SK-N-DZ (cell line): ENCODE results near the gene HDAC4.

Source experiments
- DNase-seq: peaks from one replicate; pipeline ENCODE4 v3.0.0-alpha.2; 2015; ENCODE audit warnings: low spot score

The HDAC4 gene

DNA sequence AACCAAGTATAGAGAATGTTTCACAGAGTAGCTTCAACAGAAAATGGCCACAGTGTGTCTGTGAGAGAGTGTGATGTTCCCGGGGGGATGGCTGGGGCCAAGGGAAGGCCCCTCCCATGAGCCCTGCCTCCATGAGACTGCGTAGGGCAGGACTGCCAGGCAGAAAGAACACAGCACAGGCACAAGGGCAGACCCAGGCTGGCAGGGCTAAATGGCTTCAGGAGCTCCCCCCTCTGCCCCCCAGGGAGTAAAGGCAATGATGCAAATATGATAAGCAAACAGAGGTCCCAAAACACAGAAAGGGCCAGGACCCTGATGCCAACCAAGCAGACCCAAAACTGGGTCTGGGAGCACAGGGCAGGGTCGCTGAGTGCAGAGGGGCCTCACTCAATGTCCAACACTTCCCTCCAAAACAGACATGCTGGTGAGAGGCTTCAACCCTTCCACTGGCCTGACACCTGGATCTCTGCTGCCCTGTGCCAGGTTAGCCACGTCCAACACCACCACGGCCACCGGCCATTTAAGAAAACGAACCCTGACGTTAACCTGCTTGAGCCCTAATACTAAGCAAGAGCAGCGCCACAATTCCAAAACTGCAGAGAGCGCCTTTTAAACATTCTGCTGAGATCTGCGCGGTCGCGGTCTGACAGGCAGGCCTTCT is 90.3 kb downstream of the HDAC4 start:
- no peak for DNase-seq

DNA sequence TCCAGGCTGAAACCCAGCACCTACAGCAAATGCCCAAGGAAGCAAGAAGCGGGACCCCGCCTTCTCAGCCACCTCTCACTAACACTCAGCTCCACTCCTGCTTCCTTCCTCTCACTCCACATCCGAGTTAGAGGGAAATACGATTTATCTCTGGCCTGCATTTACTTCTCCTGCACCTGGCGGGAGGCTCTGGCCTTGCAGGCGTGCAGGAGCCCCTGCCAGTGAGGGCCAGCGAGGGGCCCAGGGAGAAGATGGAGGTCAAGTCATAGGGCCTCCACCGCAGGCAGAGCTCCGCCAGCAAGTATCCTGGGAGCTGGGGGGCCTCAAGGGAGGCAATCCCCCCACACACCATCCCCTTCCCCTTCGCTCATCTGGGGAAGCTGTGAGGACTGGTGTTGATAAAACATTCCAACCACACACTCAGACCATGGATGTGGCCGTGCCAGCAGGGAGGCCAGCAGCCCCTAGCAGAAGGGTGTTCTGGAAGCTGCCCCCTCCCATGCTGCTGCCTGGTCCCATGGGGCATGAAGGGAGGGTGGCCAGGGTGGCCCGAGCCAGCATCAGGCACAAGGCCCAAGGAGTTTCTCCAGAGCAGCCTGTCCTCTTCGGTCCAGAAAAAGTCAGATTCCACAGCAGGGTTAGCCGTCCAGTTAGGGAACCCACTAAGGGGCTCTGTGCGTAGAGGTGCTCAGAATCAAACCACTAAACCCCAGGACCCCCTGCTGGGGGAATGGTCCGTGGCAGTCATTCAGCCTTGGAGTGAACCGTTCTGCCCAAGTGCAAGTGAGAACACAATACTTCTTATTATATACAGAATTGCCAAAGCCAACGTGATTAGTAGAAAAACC is 91.2 kb downstream of the HDAC4 start:
- DNase-seq: peak; percentile 82

- peak; percentile 74 for DNase-seq
Measured at GRCh38 chr2:239308661-239309397, 92.0 kb downstream of the HDAC4 start.

GRCh38 chr2:239307921-239308613 is 92.8 kb downstream of the HDAC4 start:
- DNase-seq: no peak

GRCh38 chr2:239307221-239307569 is 93.6 kb downstream of the HDAC4 start:
- DNase-seq: no peak

DNA sequence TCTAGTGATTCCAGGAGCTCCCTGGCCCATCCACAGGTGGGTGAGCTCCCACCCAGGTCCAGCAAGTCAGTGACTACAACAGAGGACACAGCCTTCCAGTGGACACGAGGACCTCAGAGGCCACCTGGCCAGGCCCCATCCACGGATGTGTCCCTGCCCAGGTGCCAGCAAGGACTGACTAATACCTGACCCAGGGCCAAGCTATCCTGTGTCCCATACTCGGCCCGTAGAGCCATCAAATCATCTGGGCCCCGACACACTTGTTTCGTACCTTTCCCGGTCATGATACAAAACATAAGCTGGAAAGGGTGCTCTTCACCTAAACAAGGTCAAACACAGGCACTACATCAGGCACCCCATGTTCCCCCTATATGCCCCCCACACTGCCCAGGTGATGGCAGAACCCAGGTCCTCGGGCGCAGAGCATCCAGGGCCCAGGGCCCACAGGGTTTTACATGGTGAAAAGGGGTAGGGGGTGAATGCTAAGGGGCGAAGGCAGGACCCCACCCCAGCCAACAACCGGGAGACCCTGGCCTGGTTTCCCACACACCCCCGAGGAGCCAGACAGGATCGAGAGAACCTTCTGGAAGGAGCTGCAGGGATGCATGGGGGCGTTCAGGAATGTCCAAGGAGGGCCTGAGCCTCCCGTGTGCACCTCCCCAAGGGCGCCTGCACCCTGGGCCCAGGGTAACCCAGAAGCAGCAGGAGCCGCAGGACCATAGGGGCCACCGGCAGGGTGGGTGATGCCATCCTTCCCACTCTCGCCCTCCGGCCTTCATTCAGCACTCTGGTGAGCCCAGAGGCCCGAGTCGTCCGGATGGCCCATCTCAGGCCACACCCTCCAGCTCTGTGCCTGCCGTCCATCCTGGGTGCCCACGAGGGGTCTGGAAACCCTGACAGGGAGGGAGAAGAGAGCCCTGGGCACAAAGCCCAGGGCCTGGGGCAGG is 94.3 kb downstream of the HDAC4 start:
- DNase-seq: no peak

DNA sequence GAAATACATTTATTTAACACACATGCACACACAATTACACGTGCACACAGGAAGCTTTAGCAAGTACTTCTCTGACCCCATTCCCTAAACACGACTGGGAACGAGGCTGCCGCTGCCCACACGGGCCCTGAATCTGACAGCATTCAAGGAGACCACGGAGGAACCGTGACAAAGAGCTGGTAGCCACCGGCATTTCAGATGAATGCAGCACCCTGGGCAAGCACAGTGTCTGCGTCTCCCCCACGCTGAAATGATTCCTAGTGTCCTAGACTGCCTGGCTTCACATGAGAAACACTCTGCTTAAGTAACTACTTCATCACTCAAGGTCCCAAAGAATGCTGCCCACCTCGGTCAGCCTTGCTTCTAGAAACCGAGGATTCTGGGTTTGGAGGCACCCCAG is 95.0 kb downstream of the HDAC4 start:
- DNase-seq: no peak

DNA sequence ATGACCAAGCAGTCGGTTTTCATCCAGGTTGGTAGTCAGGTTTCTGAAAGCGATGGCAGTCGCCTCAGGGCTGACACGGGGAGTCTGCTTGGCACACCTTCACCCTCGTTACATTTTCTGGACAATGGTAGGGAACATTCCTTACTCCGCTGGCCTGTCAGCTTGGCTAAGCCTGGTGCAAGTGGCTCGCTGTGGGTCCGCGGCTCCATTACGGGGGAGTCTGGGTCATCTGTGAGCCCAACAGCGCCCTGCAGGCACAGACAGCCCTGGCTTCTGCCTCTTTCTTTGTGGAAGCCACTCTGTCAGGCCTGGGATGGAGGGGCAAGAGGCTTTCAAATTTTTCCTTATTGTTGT is 95.6 kb downstream of the HDAC4 start:
- DNase-seq: no peak

GRCh38 chr2:239304533-239305221 is 96.1 kb downstream of the HDAC4 start:
- no peak for DNase-seq

DNA sequence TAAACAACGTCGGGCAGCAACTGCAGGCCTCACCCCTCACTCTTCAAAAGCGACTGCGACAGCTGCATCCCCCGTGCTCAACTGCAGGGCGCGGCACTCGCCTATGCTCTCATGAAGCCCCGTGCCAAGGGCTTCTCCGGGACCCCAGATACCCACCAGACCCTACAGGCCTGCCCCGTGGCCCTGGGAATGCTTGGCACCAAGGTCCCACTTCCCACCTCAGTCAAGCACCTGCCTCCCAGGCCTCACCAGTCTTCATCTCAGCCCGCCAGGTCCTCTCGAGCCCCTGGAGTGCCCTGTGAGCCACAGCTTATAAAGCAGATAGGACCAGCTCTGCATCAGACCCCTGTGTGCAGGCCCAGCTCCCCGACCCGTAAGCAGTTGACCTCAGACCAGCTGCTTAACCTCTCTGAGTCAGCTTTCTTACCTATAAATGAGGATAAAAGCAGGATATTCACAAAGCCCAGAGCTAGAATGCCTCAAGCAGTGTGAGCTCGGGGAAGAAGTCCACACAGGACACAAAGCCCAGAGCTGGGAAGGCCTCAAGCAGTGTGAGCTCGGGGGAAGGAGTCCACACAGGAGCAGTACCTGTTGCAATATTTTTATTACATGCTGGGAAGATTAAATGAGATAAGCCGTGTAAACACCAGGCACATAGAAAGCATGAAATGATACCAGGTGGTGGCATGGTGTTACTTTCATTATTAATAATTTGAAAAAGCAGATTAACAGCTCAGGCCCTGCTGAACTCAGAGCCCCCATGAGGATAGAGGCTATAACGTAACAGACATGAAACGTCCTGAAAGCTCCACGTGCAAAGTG is 96.9 kb downstream of the HDAC4 start:
- no peak for DNase-seq

GRCh38 chr2:239302808-239303557 is 97.8 kb downstream of the HDAC4 start:
- DNase-seq: no peak

DNA sequence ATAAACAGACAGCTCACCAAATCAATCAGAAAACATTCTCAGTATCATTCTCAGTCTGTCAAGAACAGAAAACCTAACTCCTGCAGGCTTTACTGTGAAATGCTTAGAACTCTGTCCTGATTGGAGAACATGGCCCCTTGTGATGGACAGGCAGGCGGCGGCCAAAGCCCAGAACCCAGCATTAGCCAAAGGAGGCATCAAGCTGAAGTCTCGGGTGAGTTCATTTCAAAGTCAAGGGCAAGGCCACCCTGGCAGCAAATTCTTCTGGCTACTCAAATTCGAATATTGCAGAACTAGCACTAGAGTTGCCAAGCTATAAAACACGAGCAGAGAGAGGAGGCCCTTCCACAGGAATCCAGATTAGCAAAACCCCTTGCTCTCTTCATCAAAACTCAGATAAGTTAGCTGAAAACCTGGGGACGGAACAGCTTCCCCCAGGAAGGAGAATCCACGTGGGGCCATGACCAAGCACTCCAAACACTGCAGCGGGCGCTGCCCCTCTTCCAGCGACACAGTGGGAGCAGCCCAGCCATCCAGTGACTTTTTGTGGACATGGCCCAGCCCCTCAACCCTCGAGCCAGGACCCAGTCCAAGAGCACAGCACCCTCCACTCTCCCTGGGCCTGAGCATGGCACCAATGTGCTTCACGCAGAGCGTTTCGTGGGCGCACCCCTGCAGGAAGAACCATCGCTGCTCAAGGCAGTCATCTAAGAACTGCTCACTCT is 98.6 kb downstream of the HDAC4 start:
- no peak for DNase-seq

GRCh38 chr2:239300871-239301735 is 99.7 kb downstream of the HDAC4 start:
- no peak for DNase-seq

GRCh38 chr2:239300242-239300641 is 100.6 kb downstream of the HDAC4 start:
- peak; percentile 40 for DNase-seq

- DNase-seq: no peak
Measured at GRCh38 chr2:239299218-239299939, 101.4 kb downstream of the HDAC4 start.

DNA sequence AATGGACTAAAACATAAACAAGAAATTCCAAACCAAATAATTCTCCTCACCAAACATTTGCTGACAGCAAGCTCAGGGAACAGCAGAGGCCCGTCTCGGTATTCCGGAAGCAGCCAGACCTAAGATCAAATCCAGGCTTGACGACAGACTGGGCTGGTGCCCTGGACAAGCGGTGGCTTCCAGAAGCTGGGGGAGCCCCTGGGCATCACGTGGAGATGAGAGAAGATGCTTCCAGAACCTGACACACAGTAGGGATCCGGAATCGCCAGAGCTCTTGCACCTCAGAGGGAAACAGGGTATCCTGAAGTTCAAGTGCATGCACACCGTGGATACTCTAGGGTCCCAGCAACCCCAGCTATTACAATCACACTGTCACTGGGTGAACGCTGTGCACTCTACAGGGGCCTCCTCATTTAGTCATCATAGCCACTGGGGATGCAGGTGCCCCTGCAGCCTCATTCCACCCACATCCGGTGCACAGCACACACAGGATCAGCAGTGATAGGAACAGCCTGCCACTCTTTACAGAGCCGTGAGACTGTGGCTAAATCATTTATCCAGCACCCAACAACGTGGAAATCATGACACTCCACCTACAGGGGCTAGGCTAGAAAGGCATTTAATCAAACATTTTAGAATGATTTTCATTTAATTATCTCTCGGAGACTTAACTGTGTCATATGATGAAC is 102.6 kb downstream of the HDAC4 start:
- no peak for DNase-seq
